NCI-H446 (cell line): Measurements from ENCODE around the gene KRT3.

ENCODE experiments used
- DNase-seq, 2 experiments: peaks; one replicate each; lab custom pipeline; 2025; lab: John Stamatoyannopoulos, UW

KRT3 gene

DNA sequence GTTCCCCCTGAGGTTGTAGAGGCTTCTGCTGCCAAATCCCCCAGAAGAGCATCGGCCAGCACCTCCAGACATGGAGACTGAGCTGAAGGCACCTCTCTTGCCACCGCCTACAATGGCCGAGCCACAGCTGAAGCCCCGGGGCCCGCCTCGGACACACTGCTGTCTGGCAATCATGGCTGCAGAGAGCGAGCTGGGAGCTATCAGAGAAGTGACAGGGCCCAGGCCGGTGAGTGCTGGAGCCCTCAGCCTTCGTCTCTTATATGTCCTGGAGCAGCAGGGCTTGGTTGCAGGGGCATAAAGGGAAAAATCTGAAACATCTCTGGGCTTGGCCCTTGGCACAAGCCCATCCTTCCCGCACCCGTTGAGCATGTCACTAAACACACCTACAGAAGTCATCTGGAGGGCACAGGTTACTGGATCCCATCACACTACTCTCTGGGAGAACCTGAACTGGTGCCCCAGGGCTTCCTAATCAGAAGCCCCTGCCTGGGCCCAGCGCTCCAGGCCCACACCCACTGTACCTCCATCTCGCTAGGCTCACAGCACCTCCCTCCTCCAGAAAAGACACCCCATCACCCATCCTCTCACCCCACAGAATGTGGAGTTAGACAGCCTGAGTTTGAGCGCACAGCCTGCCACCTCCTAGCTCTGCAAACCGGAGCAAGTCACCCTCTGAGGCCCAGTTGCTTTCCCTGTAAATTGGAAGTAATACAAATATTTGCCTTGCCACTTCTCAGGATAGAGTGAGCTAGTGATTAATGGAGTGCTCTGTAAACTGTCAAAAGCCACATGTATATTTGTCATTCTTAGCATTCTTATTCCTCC, 18.2 kb upstream of the KRT3 start, which contains the start of gene KRT4:
Gene KRT4, minus strand, starts transcription at position 232 of the 825 bp plus-strand sequence. Its CDS starts 58 bp downstream, at position 174.
- DNase-seq, result no peak

- no peak for DNase-seq
Observed at GRCh38 chr12:52813203-52813819, 17.4 kb upstream of the KRT3 start.

DNA sequence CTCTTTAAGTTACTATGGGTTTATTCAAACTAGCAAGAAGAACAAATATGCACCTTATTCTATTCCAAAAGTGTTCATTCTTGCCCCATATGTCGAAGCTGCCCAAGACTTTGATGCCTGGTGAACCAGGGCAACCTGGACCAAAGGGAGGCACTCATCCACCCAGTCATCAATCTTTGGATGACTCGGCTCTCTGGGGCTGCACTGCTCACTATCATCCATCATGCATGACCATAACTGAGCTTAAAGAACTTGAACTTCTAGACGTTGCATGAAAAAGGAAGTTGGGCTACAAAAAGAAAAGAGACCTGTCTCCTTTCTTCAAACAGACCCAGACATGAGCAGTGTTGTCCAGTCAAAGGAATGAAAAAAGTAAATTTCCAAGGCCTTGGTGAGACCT, 16.8 kb upstream of the KRT3 start:
- no peak for DNase-seq

- no peak for DNase-seq
Observed at GRCh38 chr12:52812073-52812400, 16.1 kb upstream of the KRT3 start.

DNA sequence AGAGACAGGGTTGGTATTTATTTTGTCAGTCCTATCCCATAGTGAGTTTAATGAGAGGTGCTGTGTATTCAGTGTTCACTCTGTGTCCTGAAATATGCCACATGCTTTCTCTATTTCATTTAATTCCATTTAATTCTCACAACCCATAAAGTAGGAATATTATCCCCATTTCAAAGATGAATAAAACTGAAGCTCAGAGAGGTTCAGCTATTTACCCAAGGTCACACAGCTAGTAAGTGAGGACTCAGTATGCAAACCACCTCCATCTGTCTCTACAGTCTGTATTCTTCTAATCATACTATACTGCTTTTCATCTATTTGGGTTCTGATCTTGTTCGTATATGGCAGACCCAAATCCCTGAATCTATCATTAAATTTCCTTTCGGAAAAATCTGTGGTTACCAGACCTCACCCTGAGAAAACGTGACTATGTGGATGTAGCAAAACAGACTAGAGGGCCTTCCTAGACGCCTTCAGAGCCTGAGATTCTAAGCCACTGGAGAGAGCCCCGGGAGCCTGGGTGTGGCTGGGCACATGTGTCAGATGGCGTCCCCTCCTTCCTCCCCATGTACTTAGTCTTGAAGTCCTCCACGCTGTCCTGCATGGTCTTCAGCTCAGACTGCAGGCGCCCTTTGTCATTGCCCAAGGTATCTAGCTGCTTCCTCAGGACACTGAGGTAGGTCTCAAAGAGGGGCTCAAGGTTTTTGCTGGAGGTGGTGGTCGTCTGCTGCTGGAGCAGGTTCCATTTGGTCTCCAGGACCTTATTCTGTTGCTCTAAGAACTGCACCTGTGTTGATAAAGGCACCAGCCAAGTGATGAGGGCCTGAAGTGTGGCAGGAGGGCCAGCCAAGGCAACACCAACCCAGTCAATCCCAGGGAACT, 15.5 kb upstream of the KRT3 start:
- DNase-seq, result no peak

DNA sequence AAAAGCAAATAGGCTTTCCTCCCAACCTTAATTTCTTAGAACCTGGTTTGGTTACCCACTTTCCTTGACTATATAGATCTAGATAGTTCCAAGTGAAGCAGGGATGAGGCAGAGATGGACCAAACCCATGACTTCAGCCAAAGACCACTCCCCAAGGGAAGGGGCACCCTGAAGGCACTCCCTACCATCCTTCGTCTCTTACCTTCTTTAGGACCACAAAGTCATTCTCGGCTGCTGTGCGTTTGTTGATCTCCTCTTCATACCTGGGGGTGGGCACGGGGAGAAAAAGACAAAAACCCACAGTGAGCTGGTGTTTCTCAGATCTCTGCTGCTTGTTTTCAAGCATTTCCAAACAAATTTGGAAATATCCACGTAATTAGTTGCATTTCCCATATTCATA, 14.6 kb upstream of the KRT3 start:
- no peak for DNase-seq

DNA sequence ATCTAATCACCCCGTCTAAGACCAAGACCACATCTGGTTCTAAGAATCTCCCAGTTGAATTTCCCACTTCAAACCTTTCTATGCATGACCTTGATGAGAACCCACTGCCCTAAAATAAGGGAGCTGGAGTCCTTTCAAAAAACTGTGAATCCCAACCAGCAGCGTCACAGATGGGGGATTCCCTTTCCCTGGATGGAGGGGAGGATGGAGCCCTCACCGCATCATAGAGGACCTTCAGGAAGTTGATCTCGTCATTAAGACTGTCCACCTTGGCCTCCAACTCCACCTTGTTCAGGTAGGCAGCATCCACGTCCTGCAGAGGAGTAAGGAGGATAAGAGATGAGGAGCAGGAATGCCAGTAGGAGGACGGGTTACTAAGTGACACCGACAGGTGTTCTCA, 13.2 kb upstream of the KRT3 start:
- DNase-seq, result no peak

GRCh38 chr12:52808573-52809160, 12.8 kb upstream of the KRT3 start:
- no peak for DNase-seq

GRCh38 chr12:52807544-52808470, 11.9 kb upstream of the KRT3 start:
- no peak for DNase-seq

- no peak for DNase-seq
Observed at GRCh38 chr12:52806821-52807543, 11.1 kb upstream of the KRT3 start.

DNA sequence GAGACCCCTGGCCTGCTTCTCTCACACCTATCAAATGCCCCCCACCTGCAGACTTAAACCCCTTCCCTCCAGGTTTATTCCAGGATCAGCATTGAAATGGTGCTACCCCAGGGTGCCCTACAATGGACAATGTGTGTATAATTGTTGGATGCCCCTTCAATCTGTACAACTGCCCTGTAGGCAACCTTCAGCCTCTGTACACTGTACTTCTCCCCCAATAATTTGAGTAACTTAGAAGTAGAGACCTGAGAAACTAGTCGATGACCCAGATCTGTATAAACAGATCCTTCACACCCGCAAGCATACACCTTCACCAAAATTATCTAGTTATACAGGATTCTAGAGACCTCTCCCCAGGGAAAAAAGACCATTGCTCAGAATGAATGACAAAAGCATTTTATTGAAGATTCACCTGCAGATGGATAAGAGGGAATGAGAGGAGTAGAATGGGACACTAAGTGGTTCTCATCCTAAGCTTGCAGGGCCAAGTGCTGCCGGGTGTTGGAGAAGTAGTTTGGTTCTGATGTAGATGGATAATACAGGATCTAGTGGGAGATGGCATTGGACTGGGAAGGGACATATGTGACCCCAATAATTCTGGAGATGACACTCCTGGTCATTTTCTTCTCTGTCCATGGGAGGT, 10.4 kb upstream of the KRT3 start:
- DNase-seq, result no peak

GRCh38 chr12:52805739-52806138, 9.8 kb upstream of the KRT3 start:
- DNase-seq, result no peak

GRCh38 chr12:52805000-52805399, 9.1 kb upstream of the KRT3 start:
- no peak for DNase-seq

DNA sequence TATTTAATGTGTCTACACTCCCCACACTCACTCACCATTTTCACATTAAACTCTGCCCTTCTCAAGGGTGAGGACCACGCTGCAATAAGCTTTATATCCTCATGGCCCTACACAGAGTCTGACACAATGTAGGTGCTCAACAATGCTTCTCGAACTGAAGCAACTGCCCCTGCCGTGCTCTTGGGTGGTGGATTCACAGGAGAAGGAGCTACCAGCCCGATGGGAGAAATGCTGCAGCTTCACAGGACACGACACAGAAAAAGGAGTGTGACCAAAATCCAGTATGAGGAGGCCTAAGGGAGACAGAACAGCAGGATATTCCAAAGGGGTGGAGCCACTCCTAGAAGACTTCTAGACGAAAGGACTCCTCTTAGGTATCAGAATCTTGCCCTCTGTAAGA, 6.5 kb upstream of the KRT3 start:
- DNase-seq, result no peak

DNA sequence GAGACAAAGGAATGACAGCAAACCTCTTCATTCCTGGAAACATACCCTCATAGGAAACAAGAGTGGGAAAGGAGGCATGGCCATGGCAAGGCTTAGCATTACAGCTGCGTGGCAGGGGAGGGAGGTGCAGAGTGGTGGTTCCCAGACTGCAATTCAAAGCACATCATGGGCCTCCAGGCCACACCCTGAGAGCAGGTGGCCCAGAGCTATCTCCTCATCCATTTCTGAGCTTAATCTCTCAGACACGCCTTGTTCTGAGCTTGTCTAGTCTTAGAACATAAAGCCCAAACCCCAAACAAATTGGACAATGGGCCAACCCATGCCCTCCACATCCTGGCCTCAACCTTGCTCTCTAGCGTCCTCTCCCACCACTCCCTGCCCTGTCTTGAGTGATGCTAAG, 5.9 kb upstream of the KRT3 start:
- DNase-seq, result no peak

DNA sequence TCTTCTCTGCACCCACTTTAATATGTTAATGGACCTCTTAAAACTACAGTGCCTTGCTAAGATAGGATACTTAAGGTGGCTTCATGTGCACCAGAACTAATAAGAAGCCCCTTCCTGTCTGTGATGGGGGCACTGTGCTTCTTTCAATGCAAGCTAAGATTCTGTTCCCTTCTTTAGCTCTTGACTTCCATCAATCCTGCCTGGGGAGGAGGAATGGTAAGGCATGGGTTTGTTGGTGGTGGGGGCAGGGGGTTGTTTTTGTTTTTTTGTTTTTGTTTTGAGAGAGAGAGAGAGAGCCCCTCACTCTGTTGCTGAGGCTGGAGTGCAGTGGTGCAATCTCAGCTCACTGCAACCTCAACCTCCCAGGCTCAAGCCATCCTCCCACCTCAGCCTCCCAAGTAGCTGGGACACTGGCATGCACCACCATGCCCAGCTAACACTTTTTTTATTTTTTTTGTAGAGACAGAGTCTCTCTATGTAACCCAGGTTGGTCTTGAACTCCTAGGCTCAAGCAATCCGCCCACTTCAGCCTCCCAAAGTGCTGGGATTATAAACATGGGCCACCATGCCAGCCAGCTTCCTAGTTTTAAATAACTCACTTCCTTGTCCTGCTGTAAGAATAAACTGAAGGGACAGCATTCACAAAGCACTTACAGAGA, 4.5 kb upstream of the KRT3 start:
- no peak for DNase-seq

- no peak for DNase-seq
Observed at GRCh38 chr12:52799505-52800211, 3.7 kb upstream of the KRT3 start.

GRCh38 chr12:52798671-52799504, 3.0 kb upstream of the KRT3 start:
- no peak for DNase-seq
